ENCODE data around the gene HDAC8.

HDAC8 gene

DNA sequence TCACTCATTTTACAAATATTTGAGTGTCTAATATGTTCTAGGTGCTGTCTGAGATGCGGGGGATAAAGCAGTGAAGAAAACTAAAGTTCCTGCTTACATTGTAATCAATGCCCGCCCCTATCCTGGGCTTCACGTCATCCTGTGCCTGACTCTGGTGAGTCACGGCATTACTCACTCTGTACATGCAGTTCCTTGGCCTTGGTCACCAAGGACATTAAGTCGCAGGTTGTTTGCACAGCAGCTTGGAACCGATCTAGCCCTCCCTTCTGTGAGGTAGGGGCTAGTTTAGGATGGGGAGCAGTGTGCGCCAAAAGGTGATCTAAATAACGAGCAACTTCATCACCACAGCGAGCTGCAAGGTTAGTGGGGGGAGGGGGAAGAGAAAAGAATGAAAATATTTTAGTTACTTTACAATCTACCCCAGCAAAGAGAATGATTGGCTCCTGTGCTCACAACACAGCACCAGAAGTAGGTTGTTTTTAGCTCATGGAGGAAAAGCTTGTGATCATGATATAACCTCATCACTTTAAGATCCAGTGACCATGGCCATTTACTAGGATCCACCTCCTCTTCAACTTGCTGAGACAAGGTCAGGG lies 48.0 kb upstream of the HDAC8 start:
- no peak overlapping the region for H3K27ac ChIP-seq (replicated peaks; ENCODE audit: low read length)

DNA sequence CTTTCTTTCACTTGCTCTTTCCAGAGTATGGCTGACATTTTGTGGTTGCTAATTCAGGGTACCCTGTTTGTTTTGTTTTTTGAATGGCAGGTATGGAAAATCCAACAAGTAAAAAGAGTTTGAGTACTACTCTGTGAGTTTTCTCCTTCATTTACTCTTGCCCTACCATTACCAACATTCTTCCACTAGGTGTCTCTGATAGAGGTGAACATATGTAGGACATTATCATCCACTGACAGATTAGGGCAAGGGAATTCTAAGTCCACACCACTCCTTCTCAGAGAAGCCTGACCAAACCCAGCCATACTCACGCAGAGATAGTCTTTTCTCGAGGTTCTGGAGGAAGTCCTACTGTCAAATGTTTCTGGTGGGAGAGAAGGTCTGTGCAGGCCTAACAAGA lies 36.7 kb upstream of the HDAC8 start:
- H3K23ac ChIP-seq (ENCODE audit: low read depth, low read length, poor library complexity), result no peak overlapping the region
- no peaks in the 10 kb centered on the region for H3K36me3 ChIP-seq (replicated peaks in 1 of 2; ENCODE audit: control insufficient read depth in 2 of 2, insufficient read depth in 2 of 2, low read length in 2 of 2)
- H3K14ac ChIP-seq (ENCODE audit: low read length), result no peak overlapping the region
- no peak overlapping the region for H4K8ac ChIP-seq (ENCODE audit: low read depth, low read length)
- no peak overlapping the region for H2AFZ ChIP-seq (ENCODE audit: low read length)
- no peak overlapping the region for H2BK5ac ChIP-seq (ENCODE audit: low read length)
- no peaks in the 10 kb centered on the region for H3K9me3 ChIP-seq (replicated peaks in 1 of 2; ENCODE audit: control insufficient read depth in 2 of 2, insufficient read depth in 1 of 2, low read depth in 1 of 2, low read length in 2 of 2)
- no peak overlapping the region for H4K91ac ChIP-seq (ENCODE audit: low read depth, low read length, poor library complexity)
- no peak overlapping the region for H2BK15ac ChIP-seq (ENCODE audit: low read length)
- DNase-seq (ENCODE audit: low spot score), result no peak
- WGBS, 2 donors (ENCODE audit: extremely low coverage in 2 of 2, insufficient read length in 2 of 2, insufficient replicate concordance in 1 of 2), result no CpG with 5 or more reads among the region's 2 CpGs
- no peak overlapping the region for H2AK5ac ChIP-seq (ENCODE audit: low read depth, low read length)
- H3K18ac ChIP-seq (ENCODE audit: low read length), result no peak overlapping the region
- no peak overlapping the region for H2BK120ac ChIP-seq (ENCODE audit: low read depth, low read length)
- H2BK12ac ChIP-seq (ENCODE audit: low read length), result no peak overlapping the region
- H3K4me1 ChIP-seq (ENCODE audit: control insufficient read depth in 2 of 2, insufficient read depth in 1 of 2, low read depth in 1 of 2, low read length in 2 of 2), result no peaks in the 10 kb centered on the region
- peaks cover 0 to 8% (median 0%) of the 10 kb centered on the region in 3 experiments for H3K27me3 ChIP-seq (ENCODE audit: control insufficient read depth in 3 of 3, insufficient read depth in 3 of 3, low read depth in 1 of 3, low read length in 3 of 3)
- no peak overlapping the region for H3K4me3 ChIP-seq (ENCODE audit: low read length in 2 of 2)
- H3K4ac ChIP-seq (ENCODE audit: low read length), result no peak overlapping the region
- no peak overlapping the region for H3K4me2 ChIP-seq (ENCODE audit: insufficient read depth, low read length, poor library complexity, severe bottlenecking)
- no peaks in the 10 kb centered on the region for H3K79me1 ChIP-seq (ENCODE audit: low read depth, low read length)
- no peak overlapping the region for H3K9ac ChIP-seq (ENCODE audit: low read depth, low read length, poor library complexity)
- no peak overlapping the region for H3K27ac ChIP-seq (replicated peaks; ENCODE audit: low read length)

More for the DNA sequence above, 48.0 kb upstream of the HDAC8 start:
- no peak overlapping the region for H4K91ac ChIP-seq (ENCODE audit: low read depth, low read length, poor library complexity)
- H3K23ac ChIP-seq (ENCODE audit: low read depth, low read length, poor library complexity), result no peak overlapping the region
- H3K9me3 ChIP-seq (replicated peaks in 1 of 2; ENCODE audit: control insufficient read depth in 2 of 2, insufficient read depth in 1 of 2, low read depth in 1 of 2, low read length in 2 of 2), result no peaks in the 10 kb centered on the region
- H2AFZ ChIP-seq (ENCODE audit: low read length), result no peak overlapping the region
- H3K79me1 ChIP-seq (ENCODE audit: low read depth, low read length), result no peaks in the 10 kb centered on the region
- H3K4ac ChIP-seq (ENCODE audit: low read length), result no peak overlapping the region
- H2BK5ac ChIP-seq (ENCODE audit: low read length), result no peak overlapping the region
- H2BK120ac ChIP-seq (ENCODE audit: low read depth, low read length), result no peak overlapping the region
- no peak overlapping the region for H2BK15ac ChIP-seq (ENCODE audit: low read length)
- no peak for DNase-seq (ENCODE audit: low spot score)
- H2BK12ac ChIP-seq (ENCODE audit: low read length), result no peak overlapping the region
- H3K9ac ChIP-seq (ENCODE audit: low read depth, low read length, poor library complexity), result no peak overlapping the region
- H3K14ac ChIP-seq (ENCODE audit: low read length), result no peak overlapping the region
- H4K8ac ChIP-seq (ENCODE audit: low read depth, low read length), result no peak overlapping the region
- no peak overlapping the region for H3K4me3 ChIP-seq (ENCODE audit: low read length in 2 of 2)
- no peak overlapping the region for H2AK5ac ChIP-seq (ENCODE audit: low read depth, low read length)
- no peak overlapping the region for H3K18ac ChIP-seq (ENCODE audit: low read length)
- no CpG with 5 or more reads among the region's 9 CpGs for WGBS, 2 donors (ENCODE audit: extremely low coverage in 2 of 2, insufficient read length in 2 of 2, insufficient replicate concordance in 1 of 2)
- no peak overlapping the region for H3K4me2 ChIP-seq (ENCODE audit: insufficient read depth, low read length, poor library complexity, severe bottlenecking)
- no peaks in the 10 kb centered on the region for H3K36me3 ChIP-seq (replicated peaks in 1 of 2; ENCODE audit: control insufficient read depth in 2 of 2, insufficient read depth in 2 of 2, low read length in 2 of 2)
- peaks cover 0 to 18% (median 0%) of the 10 kb centered on the region in 3 experiments for H3K27me3 ChIP-seq (ENCODE audit: control insufficient read depth in 3 of 3, insufficient read depth in 3 of 3, low read depth in 1 of 3, low read length in 3 of 3)
- peaks cover 0 to 2% of the 10 kb centered on the region in 2 donors for H3K4me1 ChIP-seq (ENCODE audit: control insufficient read depth in 2 of 2, insufficient read depth in 1 of 2, low read depth in 1 of 2, low read length in 2 of 2)

- H3K4me2 ChIP-seq (ENCODE audit: insufficient read depth, low read length, poor library complexity, severe bottlenecking), result no peak overlapping the region
- DNase-seq (ENCODE audit: low spot score), result no peak
- no CpG with 5 or more reads among the region's 3 CpGs for WGBS, 2 donors (ENCODE audit: extremely low coverage in 2 of 2, insufficient read length in 2 of 2, insufficient replicate concordance in 1 of 2)
- no peak overlapping the region for H2BK12ac ChIP-seq (ENCODE audit: low read length)
- no peak overlapping the region for H3K27ac ChIP-seq (replicated peaks; ENCODE audit: low read length)
- peaks cover 0 to 11% (median 0%) of the 10 kb centered on the region in 3 experiments for H3K27me3 ChIP-seq (ENCODE audit: control insufficient read depth in 3 of 3, insufficient read depth in 3 of 3, low read depth in 1 of 3, low read length in 3 of 3)
- no peak overlapping the region for H3K4me3 ChIP-seq (ENCODE audit: low read length in 2 of 2)
- no peak overlapping the region for H2AFZ ChIP-seq (ENCODE audit: low read length)
- H3K79me1 ChIP-seq (ENCODE audit: low read depth, low read length), result no peaks in the 10 kb centered on the region
- no peak overlapping the region for H2BK15ac ChIP-seq (ENCODE audit: low read length)
- no peaks in the 10 kb centered on the region for H3K9me3 ChIP-seq (replicated peaks in 1 of 2; ENCODE audit: control insufficient read depth in 2 of 2, insufficient read depth in 1 of 2, low read depth in 1 of 2, low read length in 2 of 2)
- H2BK5ac ChIP-seq (ENCODE audit: low read length), result no peak overlapping the region
- no peaks in the 10 kb centered on the region for H3K36me3 ChIP-seq (replicated peaks in 1 of 2; ENCODE audit: control insufficient read depth in 2 of 2, insufficient read depth in 2 of 2, low read length in 2 of 2)
- no peak overlapping the region for H2BK120ac ChIP-seq (ENCODE audit: low read depth, low read length)
- no peak overlapping the region for H3K23ac ChIP-seq (ENCODE audit: low read depth, low read length, poor library complexity)
- no peak overlapping the region for H4K8ac ChIP-seq (ENCODE audit: low read depth, low read length)
- H3K4ac ChIP-seq (ENCODE audit: low read length), result no peak overlapping the region
- no peak overlapping the region for H3K9ac ChIP-seq (ENCODE audit: low read depth, low read length, poor library complexity)
- no peaks in the 10 kb centered on the region for H3K4me1 ChIP-seq (ENCODE audit: control insufficient read depth in 2 of 2, insufficient read depth in 1 of 2, low read depth in 1 of 2, low read length in 2 of 2)
- H2AK5ac ChIP-seq (ENCODE audit: low read depth, low read length), result no peak overlapping the region
- H4K91ac ChIP-seq (ENCODE audit: low read depth, low read length, poor library complexity), result no peak overlapping the region
- H3K14ac ChIP-seq (ENCODE audit: low read length), result no peak overlapping the region
- H3K18ac ChIP-seq (ENCODE audit: low read length), result no peak overlapping the region
Observed at GRCh38 chrX:72604705-72605104, 32.1 kb upstream of the HDAC8 start.

DNA sequence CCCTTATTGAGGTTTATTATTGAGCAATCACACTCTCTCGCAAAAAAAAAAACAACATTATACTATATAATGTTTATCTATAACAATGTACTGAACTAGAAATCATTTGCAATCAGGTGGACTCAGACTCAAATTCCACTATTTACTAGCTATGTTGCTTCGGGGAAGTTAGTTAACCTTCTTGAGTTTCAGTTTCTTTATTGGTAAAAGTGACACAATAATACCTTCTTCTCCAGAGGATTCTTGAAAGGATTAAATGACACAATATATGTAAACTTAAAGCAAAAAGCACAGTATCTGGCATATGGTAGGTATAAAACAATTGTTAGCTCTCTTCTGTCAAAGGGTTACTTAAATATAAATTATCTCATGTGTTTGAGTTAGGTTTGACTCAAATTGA lies 31.5 kb upstream of the HDAC8 start:
- H3K4ac ChIP-seq (ENCODE audit: low read length), result no peak overlapping the region
- no CpG with 5 or more reads among the region's 2 CpGs for WGBS, 2 donors (ENCODE audit: extremely low coverage in 2 of 2, insufficient read length in 2 of 2, insufficient replicate concordance in 1 of 2)
- H2BK120ac ChIP-seq (ENCODE audit: low read depth, low read length), result no peak overlapping the region
- H3K18ac ChIP-seq (ENCODE audit: low read length), result no peak overlapping the region
- no peak overlapping the region for H2AK5ac ChIP-seq (ENCODE audit: low read depth, low read length)
- no peak overlapping the region for H3K4me2 ChIP-seq (ENCODE audit: insufficient read depth, low read length, poor library complexity, severe bottlenecking)
- no peak overlapping the region for H3K9ac ChIP-seq (ENCODE audit: low read depth, low read length, poor library complexity)
- no peak overlapping the region for H2BK15ac ChIP-seq (ENCODE audit: low read length)
- no peak overlapping the region for H2AFZ ChIP-seq (ENCODE audit: low read length)
- H3K79me1 ChIP-seq (ENCODE audit: low read depth, low read length), result no peaks in the 10 kb centered on the region
- H2BK12ac ChIP-seq (ENCODE audit: low read length), result no peak overlapping the region
- no peak overlapping the region for H2BK5ac ChIP-seq (ENCODE audit: low read length)
- H3K14ac ChIP-seq (ENCODE audit: low read length), result no peak overlapping the region
- H3K9me3 ChIP-seq (replicated peaks in 1 of 2; ENCODE audit: control insufficient read depth in 2 of 2, insufficient read depth in 1 of 2, low read depth in 1 of 2, low read length in 2 of 2), result no peaks in the 10 kb centered on the region
- no peak overlapping the region for H3K23ac ChIP-seq (ENCODE audit: low read depth, low read length, poor library complexity)
- no peaks in the 10 kb centered on the region for H3K4me1 ChIP-seq (ENCODE audit: control insufficient read depth in 2 of 2, insufficient read depth in 1 of 2, low read depth in 1 of 2, low read length in 2 of 2)
- H4K8ac ChIP-seq (ENCODE audit: low read depth, low read length), result no peak overlapping the region
- H3K27ac ChIP-seq (replicated peaks; ENCODE audit: low read length), result no peak overlapping the region
- peaks cover 0 to 10% (median 0%) of the 10 kb centered on the region in 3 experiments for H3K27me3 ChIP-seq (ENCODE audit: control insufficient read depth in 3 of 3, insufficient read depth in 3 of 3, low read depth in 1 of 3, low read length in 3 of 3)
- H4K91ac ChIP-seq (ENCODE audit: low read depth, low read length, poor library complexity), result no peak overlapping the region
- no peak overlapping the region for H3K4me3 ChIP-seq (ENCODE audit: low read length in 2 of 2)
- no peaks in the 10 kb centered on the region for H3K36me3 ChIP-seq (replicated peaks in 1 of 2; ENCODE audit: control insufficient read depth in 2 of 2, insufficient read depth in 2 of 2, low read length in 2 of 2)
- no peak for DNase-seq (ENCODE audit: low spot score)
